ENCODE data around the gene GSDME. TPM values are rescaled to one million over a fixed set of nuclear protein-coding genes. Genes with fewer than 3 reads are reported as not detected.

The GSDME gene
- total and polyA plus RNA-seq, 2 of the 4 experiments (the other 2 are of a cell fraction): 75.2 to 78.7 TPM

- no TSS peak for BruUV-seq (replicated peaks)
- ChIA-PET POLR2A (ENCODE audit: unreplicated experiment) (no interaction called here), CTCF (interaction anchor here (1.1 kb wide), 1 partner anchor 18 kb away, joined by 5 read pairs; no protein-coding TSS in a partner anchor)
- H2AFZ ChIP-seq (replicated peaks; ENCODE audit: low read length, poor library complexity): no peak overlapping the region
- H3K79me1 ChIP-seq (ENCODE audit: low read depth in 1 of 2, low read length in 2 of 2): peaks cover 42 to 51% of the 10 kb centered on the region in 2 experiments
- H2BK15ac ChIP-seq (ENCODE audit: low read depth, low read length): peak overlapping the region; percentile 25; the same call in 1 of the 3 replicates
- H3K23ac ChIP-seq (ENCODE audit: low read depth, low read length): no peak overlapping the region
- in situ Hi-C loops (cut with MboI; ENCODE audit: low sequenced_read_pairs) (no loop called here), intact Hi-C loops (cut with micrococcal nuclease) (no loop called here), dilution Hi-C loops (cut with HindIII; ENCODE audit: low sequenced_read_pairs, unreplicated experiment) (no loop called here)
- H2AK9ac ChIP-seq (replicated peaks; ENCODE audit: low read depth, low read length, poor library complexity): no peak overlapping the region
- peak overlapping the region in 1 of 2 experiments; percentile 50; a peak in 2 of 4 replicates for H4K8ac ChIP-seq (ENCODE audit: low read depth in 2 of 2, low read length in 2 of 2)
- peaks cover 5% of the 10 kb centered on the region; the same call in 1 of the 2 replicates for H4K20me1 ChIP-seq (ENCODE audit: insufficient read depth, low read length)
- H2BK20ac ChIP-seq (ENCODE audit: low read depth, low read length): no peak overlapping the region
- peak overlapping the region; percentile 29; the same call in 1 of the 2 replicates for H3K4me2 ChIP-seq (ENCODE audit: low read depth, low read length)
- peak overlapping the region; percentile 76 for H2BK5ac ChIP-seq (ENCODE audit: low read depth, low read length, poor library complexity, severe bottlenecking)
- H2BK120ac ChIP-seq (ENCODE audit: low read depth, low read length): no peak overlapping the region
- H3K4ac ChIP-seq (ENCODE audit: low read depth, low read length): peak overlapping the region; percentile 76; the same call in 1 of the 2 replicates
- no peak overlapping the region for H3K14ac ChIP-seq (replicated peaks; ENCODE audit: low read depth, low read length)
- peak; percentile 29 for DNase-seq
- peak overlapping the region; percentile 86; the same call in 1 of the 2 replicates for H4K91ac ChIP-seq (ENCODE audit: insufficient read depth, low read depth, low read length)
- H2AK5ac ChIP-seq (ENCODE audit: low read depth, low read length): no peak overlapping the region
- peaks cover 21% of the 10 kb centered on the region for H3K4me1 ChIP-seq (ENCODE audit: control insufficient read depth, insufficient read depth, low read length)
- peaks cover 25% of the 10 kb centered on the region for H3K9me1 ChIP-seq (ENCODE audit: insufficient read depth, low read length)
- no peak overlapping the region for H3K4me3 ChIP-seq (ENCODE audit: insufficient read depth, low read depth, low read length)
- no peak for TF ChIP-seq FOS (IDR thresholded peaks at IDR 0.05; ENCODE audit: low read depth, low read length)
- TF ChIP-seq RAD21 (IDR thresholded peaks at IDR 0.05; ENCODE audit: low read length): no peak
- no peak for TF ChIP-seq MAFK (IDR thresholded peaks at IDR 0.05; ENCODE audit: low read depth, low read length)
- no peak for TF ChIP-seq SMC3 (IDR thresholded peaks at IDR 0.05; ENCODE audit: low read depth, low read length)
- no peak for TF ChIP-seq ELK1 (IDR thresholded peaks at IDR 0.05; ENCODE audit: borderline replicate concordance, low read depth, low read length)
- TF ChIP-seq NFE2L2 (IDR thresholded peaks at IDR 0.05; ENCODE audit: low read depth, low read length): no peak
- no peak for TF ChIP-seq CEBPB (IDR thresholded peaks at IDR 0.05; ENCODE audit: low read depth, low read length)
- no peak for TF ChIP-seq USF2 (IDR thresholded peaks at IDR 0.05; ENCODE audit: low read depth, low read length)
- TF ChIP-seq RCOR1 (IDR thresholded peaks at IDR 0.05; ENCODE audit: insufficient replicate concordance, low read length): no peak
- no peak for TF ChIP-seq CHD1 (IDR thresholded peaks at IDR 0.05; ENCODE audit: low read depth, low read length)
- TF ChIP-seq CTCF (conservative IDR thresholded peaks at IDR 0.05; ENCODE audit: low read depth, low read length): no peak
- no peak for TF ChIP-seq MAZ (IDR thresholded peaks at IDR 0.05; ENCODE audit: borderline replicate concordance, low read depth, low read length)
- no peak for TF ChIP-seq RFX5 (IDR thresholded peaks at IDR 0.05; ENCODE audit: low read depth, low read length)
- no peak for TF ChIP-seq POLR2A (IDR thresholded peaks at IDR 0.05; ENCODE audit: low read depth, low read length)
- TF ChIP-seq MXI1 (IDR thresholded peaks at IDR 0.05; ENCODE audit: borderline replicate concordance, low read depth, low read length): no peak
- no peak for TF ChIP-seq BHLHE40 (IDR thresholded peaks at IDR 0.05; ENCODE audit: low read depth, low read length)
- no peak overlapping the region; the same call in 1 of the 2 replicates for H3K18ac ChIP-seq (ENCODE audit: low read depth, low read length)
- H4K5ac ChIP-seq (ENCODE audit: low read depth, low read length): no peak overlapping the region; the same call in 1 of the 2 replicates
- H3K36me3 ChIP-seq (ENCODE audit: control insufficient read depth, insufficient read depth, low read length): peaks cover 2% of the 10 kb centered on the region
- peak; percentile 38 for ATAC-seq (ENCODE audit: low read depth)
- H3K27ac ChIP-seq (ENCODE audit: insufficient read depth, low read length): no peak overlapping the region
- H3K9ac ChIP-seq (ENCODE audit: low read depth, low read length): no peak overlapping the region
- H3K9me3 ChIP-seq (ENCODE audit: control insufficient read depth, insufficient read depth, low read length): no peaks in the 10 kb centered on the region
- no peak overlapping the region for H3K56ac ChIP-seq (ENCODE audit: extremely low read depth, insufficient read depth, low read length)
- H3K27me3 ChIP-seq (ENCODE audit: control insufficient read depth, insufficient read depth, low read length): no peaks in the 10 kb centered on the region
Measured at GRCh38 chr7:24734306-24734705, 23.0 kb downstream of the GSDME start.
